ENCODE results near the gene NDUFAF3. TPM values are rescaled to one million over a fixed set of nuclear protein-coding genes. Genes with fewer than 3 reads are reported as not detected.

Gene NDUFAF3
- total RNA-seq = 45.0 and 63.7 TPM in 2 replicates

GRCh38 chr3:49021813-49022687 is at the start of gene NDUFAF3:
Gene NDUFAF3, plus strand, starts transcription at chr3:49022121. Its CDS starts 24 bp downstream, at chr3:49022145.

GRCh38 chr3:48989796-48990635 is 31.9 kb upstream of the NDUFAF3 start, which contains the start of gene P4HTM:
Gene P4HTM, plus strand, starts transcription at chr3:48990241. Its CDS starts 16 bp downstream, at chr3:48990257.

GRCh38 chr3:49007068-49007770 is 14.7 kb upstream of the NDUFAF3 start, which contains the start of gene WDR6:
Gene WDR6, plus strand, starts transcription at chr3:49007391. Its CDS starts 41 bp downstream, at chr3:49007432.

GRCh38 chr3:49017971-49018706 is 3.8 kb upstream of the NDUFAF3 start, which contains the start of gene DALRD3:
Gene DALRD3, minus strand, starts transcription at chr3:49018580. Its CDS starts 16 bp downstream, at chr3:49018564.

GRCh38 chr3:49028673-49029562 is 7.0 kb downstream of the NDUFAF3 start, which contains the start of gene IMPDH2:
Gene IMPDH2, minus strand, starts transcription at chr3:49029398. Its CDS starts 48 bp downstream, at chr3:49029350.

Other genes with a start within 250 kb of the NDUFAF3 start
- 22.0 and 35.4 TPM in 2 replicates for gene PRKAR2A, start 174.2 kb upstream of the NDUFAF3 start, total RNA-seq
- gene SLC25A20, start 123.2 kb upstream of the NDUFAF3 start, total RNA-seq = 19.3 and 31.0 TPM in 2 replicates
- 36.6 and 102 TPM in 2 replicates for gene ARIH2, start 103.3 kb upstream of the NDUFAF3 start, total RNA-seq
- 14.2 and 18.0 TPM in 2 replicates for gene P4HTM, start 31.9 kb upstream of the NDUFAF3 start, total RNA-seq
- 55.0 and 141 TPM in 2 replicates for gene WDR6, start 14.7 kb upstream of the NDUFAF3 start, total RNA-seq
- 31.6 and 34.1 TPM in 2 replicates for gene DALRD3, start 3.5 kb upstream of the NDUFAF3 start, total RNA-seq
- gene IMPDH2, start 7.3 kb downstream of the NDUFAF3 start, total RNA-seq = 210 and 242 TPM in 2 replicates
- gene QRICH1, start 72.0 kb downstream of the NDUFAF3 start, total RNA-seq = 65.7 and 68.7 TPM in 2 replicates
- gene QARS1, start 82.6 kb downstream of the NDUFAF3 start, total RNA-seq = 272 and 301 TPM in 2 replicates
- 29.8 and 54.9 TPM in 2 replicates for gene USP19, start 98.7 kb downstream of the NDUFAF3 start, total RNA-seq
- 745 and 1,550 TPM in 2 replicates for gene LAMB2, start 110.9 kb downstream of the NDUFAF3 start, total RNA-seq
- 13.4 and 17.4 TPM in 2 replicates for gene CCDC71, start 144.2 kb downstream of the NDUFAF3 start, total RNA-seq
- 43.3 and 55.2 TPM in 2 replicates for gene KLHDC8B, start 149.5 kb downstream of the NDUFAF3 start, total RNA-seq